ENCODE measurements around the gene TEAD1. TPM values are rescaled to one million over a fixed set of nuclear protein-coding genes. Genes with fewer than 3 reads are reported as not detected.

Gene TEAD1
- total and polyA plus RNA-seq, 4 donors, result 9.1 to 38.4 (median 10.7) TPM

GRCh38 chr11:12680246-12680939 lies 6.2 kb downstream of the TEAD1 start:
- Histone ChIP-seq H3K4me1 (ENCODE audit: control insufficient read depth in 4 of 4, insufficient read depth in 4 of 4, low read length in 3 of 4) (peaks cover 10 to 46% (median 24%) of the 10 kb centered on the region in 4 donors), H3K9me3 (ENCODE audit: control insufficient read depth in 4 of 4, low read length in 3 of 4) (no peaks in the 10 kb centered on the region), H3K27ac (ENCODE audit: low read depth in 1 of 2, low read length in 2 of 2) (no peak overlapping the region), H3K4me3 (ENCODE audit: low read depth in 1 of 3, low read length in 3 of 3) (no peak overlapping the region), H3K36me3 (ENCODE audit: control insufficient read depth in 4 of 4, insufficient read depth in 3 of 4, low read depth in 1 of 4, low read length in 3 of 4) (peaks cover 0 to 2% (median 0%) of the 10 kb centered on the region in 4 donors), H3K9ac (ENCODE audit: low read depth in 1 of 2, low read length in 2 of 2) (no peak overlapping the region), H3K27me3 (ENCODE audit: control insufficient read depth in 4 of 4, insufficient read depth in 4 of 4, low read length in 3 of 4) (no peaks in the 10 kb centered on the region)
- TF ChIP-seq ZBTB33 (IDR thresholded peaks at IDR 0.05) (no peak), CTCF (IDR thresholded peaks at IDR 0.05; ENCODE audit: low read depth, low read length, missing input control) (no peak), TAF1 (conservative IDR thresholded peaks at IDR 0.05) (no peak)
- no peak for DNase-seq (ENCODE audit: low spot score)
- 65% methylated on average over 21 of the region's 21 CpGs for WGBS

DNA sequence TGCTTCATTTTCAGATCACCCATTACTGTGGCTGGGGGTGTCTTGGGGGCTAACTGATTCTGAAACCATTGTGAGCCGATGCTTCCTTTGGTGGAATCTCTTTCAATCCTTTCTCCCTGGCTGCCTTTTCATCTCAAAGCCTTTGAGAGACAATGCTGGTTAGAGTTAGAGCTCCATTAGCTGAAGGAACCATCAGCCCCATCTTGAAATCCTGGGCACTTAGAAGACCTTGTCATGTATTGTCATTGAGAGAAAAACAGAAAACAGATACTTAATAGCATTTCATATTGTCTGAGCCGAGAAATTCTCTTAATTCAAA lies 6.7 kb downstream of the TEAD1 start:
- H3K4me1 ChIP-seq (ENCODE audit: control insufficient read depth in 4 of 4, insufficient read depth in 4 of 4, low read length in 3 of 4), result peaks cover 10 to 45% (median 23%) of the 10 kb centered on the region in 4 donors
- WGBS, result 85% methylated on average over 2 of the region's 2 CpGs
- H3K27ac ChIP-seq (ENCODE audit: low read depth in 1 of 2, low read length in 2 of 2), result no peak overlapping the region
- no peak overlapping the region for H3K4me3 ChIP-seq (ENCODE audit: low read depth in 1 of 3, low read length in 3 of 3)
- TF ChIP-seq FOXA1 (IDR thresholded peaks at IDR 0.05) (no peak), MAX (IDR thresholded peaks at IDR 0.05) (no peak), HNF4G (IDR thresholded peaks at IDR 0.05) (no peak), CTCF (IDR thresholded peaks at IDR 0.05; ENCODE audit: low read depth, low read length, missing input control) (no peak), HNF4A (conservative IDR thresholded peaks at IDR 0.05) (no peak), EGR1 (IDR thresholded peaks at IDR 0.05; ENCODE audit: low read depth in 2 of 2) (no peak), FOXA2 (IDR thresholded peaks at IDR 0.05) (no peak), ZBTB33 (IDR thresholded peaks at IDR 0.05) (no peak), RAD21 (IDR thresholded peaks at IDR 0.05) (no peak), NR2F2 (IDR thresholded peaks at IDR 0.05) (no peak), TAF1 (conservative IDR thresholded peaks at IDR 0.05) (no peak), JUND (IDR thresholded peaks at IDR 0.05) (no peak), YY1 (IDR thresholded peaks at IDR 0.05) (no peak), RXRA (IDR thresholded peaks at IDR 0.05) (no peak), GABPA (IDR thresholded peaks at IDR 0.05 in 1 of 2, conservative IDR thresholded peaks at IDR 0.05 in 1 of 2) (no peak), SP1 (IDR thresholded peaks at IDR 0.05) (no peak)
- TF ChIP-seq, protein P1, sequence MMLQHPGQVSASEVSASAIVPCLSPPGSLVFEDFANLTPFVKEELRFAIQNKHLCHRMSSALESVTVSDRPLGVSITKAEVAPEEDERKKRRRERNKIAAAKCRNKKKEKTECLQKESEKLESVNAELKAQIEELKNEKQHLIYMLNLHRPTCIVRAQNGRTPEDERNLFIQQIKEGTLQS (IDR thresholded peaks at IDR 0.05), result no peak
- TF ChIP-seq, protein P2, sequence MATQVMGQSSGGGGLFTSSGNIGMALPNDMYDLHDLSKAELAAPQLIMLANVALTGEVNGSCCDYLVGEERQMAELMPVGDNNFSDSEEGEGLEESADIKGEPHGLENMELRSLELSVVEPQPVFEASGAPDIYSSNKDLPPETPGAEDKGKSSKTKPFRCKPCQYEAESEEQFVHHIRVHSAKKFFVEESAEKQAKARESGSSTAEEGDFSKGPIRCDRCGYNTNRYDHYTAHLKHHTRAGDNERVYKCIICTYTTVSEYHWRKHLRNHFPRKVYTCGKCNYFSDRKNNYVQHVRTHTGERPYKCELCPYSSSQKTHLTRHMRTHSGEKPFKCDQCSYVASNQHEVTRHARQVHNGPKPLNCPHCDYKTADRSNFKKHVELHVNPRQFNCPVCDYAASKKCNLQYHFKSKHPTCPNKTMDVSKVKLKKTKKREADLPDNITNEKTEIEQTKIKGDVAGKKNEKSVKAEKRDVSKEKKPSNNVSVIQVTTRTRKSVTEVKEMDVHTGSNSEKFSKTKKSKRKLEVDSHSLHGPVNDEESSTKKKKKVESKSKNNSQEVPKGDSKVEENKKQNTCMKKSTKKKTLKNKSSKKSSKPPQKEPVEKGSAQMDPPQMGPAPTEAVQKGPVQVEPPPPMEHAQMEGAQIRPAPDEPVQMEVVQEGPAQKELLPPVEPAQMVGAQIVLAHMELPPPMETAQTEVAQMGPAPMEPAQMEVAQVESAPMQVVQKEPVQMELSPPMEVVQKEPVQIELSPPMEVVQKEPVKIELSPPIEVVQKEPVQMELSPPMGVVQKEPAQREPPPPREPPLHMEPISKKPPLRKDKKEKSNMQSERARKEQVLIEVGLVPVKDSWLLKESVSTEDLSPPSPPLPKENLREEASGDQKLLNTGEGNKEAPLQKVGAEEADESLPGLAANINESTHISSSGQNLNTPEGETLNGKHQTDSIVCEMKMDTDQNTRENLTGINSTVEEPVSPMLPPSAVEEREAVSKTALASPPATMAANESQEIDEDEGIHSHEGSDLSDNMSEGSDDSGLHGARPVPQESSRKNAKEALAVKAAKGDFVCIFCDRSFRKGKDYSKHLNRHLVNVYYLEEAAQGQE (IDR thresholded peaks at IDR 0.05), result no peak
- H3K27me3 ChIP-seq (ENCODE audit: control insufficient read depth in 4 of 4, insufficient read depth in 4 of 4, low read length in 3 of 4), result no peaks in the 10 kb centered on the region
- H3K9me3 ChIP-seq (ENCODE audit: control insufficient read depth in 4 of 4, low read length in 3 of 4), result no peaks in the 10 kb centered on the region
- no peak for DNase-seq (ENCODE audit: low spot score)
- H3K36me3 ChIP-seq (ENCODE audit: control insufficient read depth in 4 of 4, insufficient read depth in 3 of 4, low read depth in 1 of 4, low read length in 3 of 4), result peaks cover 0 to 2% (median 0%) of the 10 kb centered on the region in 4 donors
- no peak overlapping the region for H3K9ac ChIP-seq (ENCODE audit: low read depth in 1 of 2, low read length in 2 of 2)

Data from liver (tissue), 9 donors.